Muscle layer of colon (tissue), 2 donors: ENCODE results near the gene ZNF185.

Experiments
- H3K27ac ChIP-seq: one replicate; pipeline ENCODE4 v1.7.0; 2013; ENCODE audit warnings: low read depth, mild to moderate bottlenecking, low read length, moderate library complexity
- H3K27me3 ChIP-seq, 2 donors: one replicate each; pipeline ENCODE4 v1.7.0; 2013; ENCODE audit warnings: low read length in 2 of 2, mild to moderate bottlenecking in 2 of 2; ENCODE audit not compliant: insufficient read depth in 2 of 2, control insufficient read depth in 1 of 2
- H3K36me3 ChIP-seq: one replicate; pipeline ENCODE4 v1.7.0; 2013; ENCODE audit warnings: mild to moderate bottlenecking, low read length; ENCODE audit not compliant: insufficient read depth
- H3K4me1 ChIP-seq: one replicate; pipeline ENCODE4 v1.7.0; 2013; ENCODE audit warnings: mild to moderate bottlenecking, low read length; ENCODE audit not compliant: insufficient read depth
- H3K4me3 ChIP-seq, 2 donors: one replicate each; pipeline ENCODE4 v1.7.0; 2013; ENCODE audit warnings: low read length in 2 of 2, low read depth in 1 of 2, mild to moderate bottlenecking in 1 of 2, moderate library complexity in 1 of 2
- H3K9ac ChIP-seq: one replicate; pipeline ENCODE4 v1.7.0; 2013; ENCODE audit warnings: low read length
- H3K9me3 ChIP-seq: one replicate; pipeline ENCODE4 v1.7.0; 2013; ENCODE audit warnings: mild to moderate bottlenecking, low read length
- donor health status: abdominal sarcoma.
- donor health status: Adenocarcinoma of cecum.

Gene ZNF185

GRCh38 chrX:152896450-152896849 is 1.4 kb upstream of the ZNF185 start:
- Histone ChIP-seq H3K4me3 (no peak overlapping the region), H3K36me3 (no peaks in the 10 kb centered on the region), H3K27ac (no peak overlapping the region), H3K27me3 (peaks cover 9 to 56% of the 10 kb centered on the region in 2 donors), H3K4me1 (no peaks in the 10 kb centered on the region), H3K9me3 (no peaks in the 10 kb centered on the region), H3K9ac (no peak overlapping the region)

- Histone ChIP-seq H3K9me3 (no peaks in the 10 kb centered on the region), H3K36me3 (no peaks in the 10 kb centered on the region), H3K27ac (no peak overlapping the region), H3K4me3 (no peak overlapping the region), H3K4me1 (no peaks in the 10 kb centered on the region), H3K27me3 (peaks cover 9 to 68% of the 10 kb centered on the region in 2 donors), H3K9ac (no peak overlapping the region)
These were observed 575 bp downstream of the ZNF185 start for GRCh38 chrX:152898442-152898841.

- Histone ChIP-seq H3K27me3 (peaks cover 9 to 67% of the 10 kb centered on the region in 2 donors), H3K9me3 (no peaks in the 10 kb centered on the region), H3K4me1 (no peaks in the 10 kb centered on the region), H3K4me3 (no peak overlapping the region), H3K27ac (no peak overlapping the region), H3K36me3 (no peaks in the 10 kb centered on the region), H3K9ac (no peak overlapping the region)
These were observed 1.4 kb downstream of the ZNF185 start for GRCh38 chrX:152899111-152899873.

- Histone ChIP-seq H3K36me3 (no peaks in the 10 kb centered on the region), H3K27ac (no peak overlapping the region), H3K27me3 (peaks cover 9 to 62% of the 10 kb centered on the region in 2 donors), H3K4me3 (no peak overlapping the region), H3K4me1 (no peaks in the 10 kb centered on the region), H3K9ac (no peak overlapping the region), H3K9me3 (no peaks in the 10 kb centered on the region)
These were observed 2.2 kb downstream of the ZNF185 start for GRCh38 chrX:152899874-152900719.

GRCh38 chrX:152900937-152901445 is 3.1 kb downstream of the ZNF185 start:
- Histone ChIP-seq H3K9ac (no peak overlapping the region), H3K36me3 (no peaks in the 10 kb centered on the region), H3K4me1 (no peaks in the 10 kb centered on the region), H3K27ac (no peak overlapping the region), H3K27me3 (peaks cover 9 to 65% of the 10 kb centered on the region in 2 donors), H3K4me3 (no peak overlapping the region), H3K9me3 (no peaks in the 10 kb centered on the region)

GRCh38 chrX:152901816-152902501 is 4.1 kb downstream of the ZNF185 start:
- Histone ChIP-seq H3K36me3 (no peaks in the 10 kb centered on the region), H3K4me1 (no peaks in the 10 kb centered on the region), H3K9me3 (no peaks in the 10 kb centered on the region), H3K9ac (no peak overlapping the region), H3K4me3 (no peak overlapping the region), H3K27me3 (peaks cover 9 to 66% of the 10 kb centered on the region in 2 donors), H3K27ac (no peak overlapping the region)

GRCh38 chrX:152902502-152902820 is 4.6 kb downstream of the ZNF185 start:
- no peak overlapping the region for H3K4me3 ChIP-seq
- no peaks in the 10 kb centered on the region for H3K4me1 ChIP-seq
- no peaks in the 10 kb centered on the region for H3K36me3 ChIP-seq
- peaks cover 9 to 66% of the 10 kb centered on the region in 2 donors for H3K27me3 ChIP-seq
- H3K9me3 ChIP-seq, result no peaks in the 10 kb centered on the region
- H3K27ac ChIP-seq, result no peak overlapping the region
- no peak overlapping the region for H3K9ac ChIP-seq

GRCh38 chrX:152903589-152903988 is 5.7 kb downstream of the ZNF185 start:
- H3K27me3 ChIP-seq, result peaks cover 4 to 60% of the 10 kb centered on the region in 2 donors
- no peaks in the 10 kb centered on the region for H3K9me3 ChIP-seq
- no peak overlapping the region for H3K9ac ChIP-seq
- no peak overlapping the region for H3K4me3 ChIP-seq
- H3K27ac ChIP-seq, result no peak overlapping the region
- no peaks in the 10 kb centered on the region for H3K4me1 ChIP-seq
- no peaks in the 10 kb centered on the region for H3K36me3 ChIP-seq

GRCh38 chrX:152904151-152905080 is 6.5 kb downstream of the ZNF185 start:
- H3K9me3 ChIP-seq, result no peaks in the 10 kb centered on the region
- H3K27ac ChIP-seq, result no peak overlapping the region
- H3K27me3 ChIP-seq, result peaks cover 0 to 52% of the 10 kb centered on the region in 2 donors
- no peak overlapping the region for H3K4me3 ChIP-seq
- H3K4me1 ChIP-seq, result no peaks in the 10 kb centered on the region
- no peak overlapping the region for H3K9ac ChIP-seq
- H3K36me3 ChIP-seq, result no peaks in the 10 kb centered on the region

GRCh38 chrX:152905081-152905420 is 7.2 kb downstream of the ZNF185 start:
- H3K4me3 ChIP-seq, result no peak overlapping the region
- no peak overlapping the region for H3K27ac ChIP-seq
- no peaks in the 10 kb centered on the region for H3K9me3 ChIP-seq
- H3K36me3 ChIP-seq, result no peaks in the 10 kb centered on the region
- H3K4me1 ChIP-seq, result no peaks in the 10 kb centered on the region
- no peak overlapping the region for H3K9ac ChIP-seq
- peaks cover 0 to 47% of the 10 kb centered on the region in 2 donors for H3K27me3 ChIP-seq
